Left ventricle myocardium inferior (tissue), 1 donor: Measurements from ENCODE around the gene KLHDC2. TPM values are rescaled to one million over a fixed set of nuclear protein-coding genes. Genes with fewer than 3 reads are reported as not detected.
"Not testable (repeated sequence)": the region's sequence is repeated elsewhere in the genome, so short reads cannot be mapped to it uniquely, and the experiment has no call there.

ENCODE experiments used
- DNase-seq: peaks from one replicate; pipeline ENCODE4 v3.0.0-alpha.2; 2020
- H3K27ac ChIP-seq: fragments of 200-600 bp; replicated peaks from 2 replicates; pipeline ENCODE4 v1.8.0; 2021
- H3K27me3 ChIP-seq: fragments of 200-600 bp; 2 replicates; pipeline ENCODE4 v1.8.0; 2021; ENCODE audit warnings: low read depth
- H3K36me3 ChIP-seq: fragments of 200-600 bp; 2 replicates; pipeline ENCODE4 v1.8.0; 2021
- H3K4me1 ChIP-seq: fragments of 200-600 bp; 2 replicates; pipeline ENCODE4 v1.8.0; 2021
- H3K4me3 ChIP-seq: fragments of 200-600 bp; 2 replicates; pipeline ENCODE4 v1.8.0; 2021; ENCODE audit warnings: mild to moderate bottlenecking, moderate library complexity
- H3K9me3 ChIP-seq: fragments of 200-600 bp; replicated peaks from 2 replicates; pipeline ENCODE4 v1.8.0; 2021
- intact Hi-C: fragments of 100-400 bp; cut with micrococcal nuclease; formaldehyde crosslinking; loops from one replicate; pipeline ENCODE4 v1.11.0; 2022
- total RNA-seq: library from RNA; stranded (reverse); fragmentation: NEBNext Ultra II Directional; extraction: Animal tissue kit (Norgen Biotek cat#: 25700); gene quantifications from one replicate; pipeline ENCODE4 v1.2.1, GENCODE V29; 2021
- TF ChIP-seq, protein P1 (sequence below): fragments of 200-600 bp; IDR thresholded peaks from 2 replicates; pipeline ENCODE4 v1.8.0; 2021; ENCODE audit warnings: antibody characterized with exemption, mild to moderate bottlenecking, borderline replicate concordance
- donor health status: DM: no; HTN: yes; CAD: no; lungs with severe emphysema.

KLHDC2 gene
- total RNA-seq, 1 donor from 2014 or later, result 85.3 TPM

DNA sequence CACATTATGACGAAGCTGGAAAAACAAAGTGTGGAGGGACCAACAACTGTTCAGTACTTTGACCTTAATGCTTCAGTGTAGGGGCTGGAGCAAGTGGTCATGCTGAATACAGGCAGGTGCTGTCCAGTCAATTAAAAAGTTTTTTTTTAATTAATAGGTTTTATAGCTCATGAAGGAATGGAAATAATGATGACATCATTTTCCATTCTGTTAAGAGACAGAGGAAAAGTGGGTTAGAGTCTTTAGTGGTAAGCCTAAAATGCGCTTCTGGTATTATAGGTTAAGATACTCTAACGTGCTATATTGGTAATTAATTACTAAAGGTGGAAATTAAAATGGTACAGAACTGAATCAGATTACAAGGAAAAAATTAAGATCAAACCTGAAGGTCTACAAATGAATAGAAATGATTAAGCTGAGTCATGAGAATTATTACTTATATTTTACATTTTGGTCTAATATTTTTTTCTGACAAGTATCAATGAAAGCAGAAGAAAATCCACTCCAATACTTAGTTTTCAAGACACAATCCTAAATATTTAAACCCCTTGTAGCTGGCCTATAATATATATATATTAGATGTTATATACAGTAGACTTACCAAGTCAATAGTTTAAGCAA, 15.6 kb downstream of the KLHDC2 start:
- no peak for DNase-seq
- Histone ChIP-seq H3K9me3 (no peaks in the 10 kb centered on the region), H3K27ac (no peak overlapping the region), H3K27me3 (no peaks in the 10 kb centered on the region), H3K4me3 (no peak overlapping the region), H3K36me3 (peaks cover 99% of the 10 kb centered on the region), H3K4me1 (no peaks in the 10 kb centered on the region)
- TF ChIP-seq, protein P1, sequence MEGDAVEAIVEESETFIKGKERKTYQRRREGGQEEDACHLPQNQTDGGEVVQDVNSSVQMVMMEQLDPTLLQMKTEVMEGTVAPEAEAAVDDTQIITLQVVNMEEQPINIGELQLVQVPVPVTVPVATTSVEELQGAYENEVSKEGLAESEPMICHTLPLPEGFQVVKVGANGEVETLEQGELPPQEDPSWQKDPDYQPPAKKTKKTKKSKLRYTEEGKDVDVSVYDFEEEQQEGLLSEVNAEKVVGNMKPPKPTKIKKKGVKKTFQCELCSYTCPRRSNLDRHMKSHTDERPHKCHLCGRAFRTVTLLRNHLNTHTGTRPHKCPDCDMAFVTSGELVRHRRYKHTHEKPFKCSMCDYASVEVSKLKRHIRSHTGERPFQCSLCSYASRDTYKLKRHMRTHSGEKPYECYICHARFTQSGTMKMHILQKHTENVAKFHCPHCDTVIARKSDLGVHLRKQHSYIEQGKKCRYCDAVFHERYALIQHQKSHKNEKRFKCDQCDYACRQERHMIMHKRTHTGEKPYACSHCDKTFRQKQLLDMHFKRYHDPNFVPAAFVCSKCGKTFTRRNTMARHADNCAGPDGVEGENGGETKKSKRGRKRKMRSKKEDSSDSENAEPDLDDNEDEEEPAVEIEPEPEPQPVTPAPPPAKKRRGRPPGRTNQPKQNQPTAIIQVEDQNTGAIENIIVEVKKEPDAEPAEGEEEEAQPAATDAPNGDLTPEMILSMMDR, result no peak
- intact Hi-C loops, result loop anchor here (10.0 kb wide), 1 partner anchor 51 kb away; no protein-coding TSS in a partner anchor

DNA sequence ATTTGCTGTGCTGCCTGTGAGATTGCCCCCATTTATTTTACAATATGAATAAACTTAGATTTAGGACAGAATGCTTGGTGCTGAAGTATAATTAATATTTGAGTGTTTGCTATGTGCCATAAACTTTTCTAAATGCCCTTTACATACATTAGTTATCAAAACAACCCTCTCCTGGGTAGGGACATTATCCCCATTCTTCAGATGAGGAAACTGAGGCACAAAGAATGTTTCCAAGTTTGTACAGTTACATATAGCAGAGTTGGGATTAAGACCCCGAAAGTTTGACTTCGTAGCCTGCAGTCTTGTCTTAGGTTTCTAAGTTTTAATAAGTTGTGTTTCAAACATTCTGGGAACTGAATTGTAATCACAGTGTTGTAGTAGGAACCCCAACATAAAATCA, 18.4 kb downstream of the KLHDC2 start:
- no peak for DNase-seq
- intact Hi-C loops, result loop anchor here (10.0 kb wide), 1 partner anchor 48 kb away; no protein-coding TSS in a partner anchor
- Histone ChIP-seq H3K27ac (no peak overlapping the region), H3K36me3 (peaks cover 94% of the 10 kb centered on the region), H3K27me3 (no peaks in the 10 kb centered on the region), H3K4me3 (no peak overlapping the region), H3K4me1 (no peaks in the 10 kb centered on the region), H3K9me3 (no peaks in the 10 kb centered on the region)
- TF ChIP-seq, protein P1, result no peak

DNA sequence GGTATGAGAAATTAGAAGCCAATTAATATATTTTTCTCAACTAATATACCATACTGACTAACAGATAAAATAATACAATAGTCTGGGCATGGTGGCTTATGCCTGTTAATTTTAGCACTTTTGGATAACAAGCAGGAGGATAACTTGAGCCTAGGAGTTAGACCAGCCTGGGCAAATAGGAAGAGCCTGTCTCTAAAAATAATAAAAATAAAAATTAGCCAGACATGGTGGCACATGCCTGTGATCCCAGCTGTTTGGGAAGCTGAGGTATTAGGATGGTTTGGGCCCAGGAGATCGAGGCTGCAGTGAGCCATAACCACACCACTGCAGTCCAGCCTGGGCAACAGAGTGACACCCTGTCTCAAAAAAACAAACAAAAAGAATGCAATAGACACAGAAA, 24.7 kb downstream of the KLHDC2 start:
- intact Hi-C loops, result no loop called here
- DNase-seq, result no peak
- Histone ChIP-seq H3K27ac (peak overlapping the region; percentile 23), H3K27me3 (no peaks in the 10 kb centered on the region), H3K9me3 (no peaks in the 10 kb centered on the region), H3K4me1 (peaks cover 11% of the 10 kb centered on the region), H3K4me3 (no peak overlapping the region), H3K36me3 (peaks cover 85% of the 10 kb centered on the region)
- TF ChIP-seq, protein P1, result no peak

DNA sequence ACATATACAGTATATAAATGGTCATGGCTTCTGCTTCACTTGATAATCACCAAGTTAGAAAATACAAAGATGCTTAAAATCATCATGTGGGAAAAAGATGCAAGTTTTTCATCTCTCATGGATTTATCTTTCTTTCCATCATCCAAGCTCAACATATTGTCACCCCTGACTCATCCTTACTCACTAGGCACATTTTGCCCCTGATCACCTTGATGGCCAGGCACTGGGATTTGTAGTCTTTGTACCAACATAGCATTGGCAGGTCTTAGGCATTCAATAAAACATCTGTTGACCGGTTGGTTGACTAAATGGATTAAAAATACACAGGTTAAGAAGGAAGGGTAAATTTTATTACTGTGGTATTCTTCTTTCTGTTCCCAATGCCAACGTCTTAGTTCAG, 28.1 kb downstream of the KLHDC2 start:
- no peaks in the 10 kb centered on the region for H3K9me3 ChIP-seq
- no peak for DNase-seq
- peaks cover 11% of the 10 kb centered on the region for H3K4me1 ChIP-seq
- no peak overlapping the region for H3K4me3 ChIP-seq
- peaks cover 86% of the 10 kb centered on the region for H3K36me3 ChIP-seq
- no peak overlapping the region for H3K27ac ChIP-seq
- intact Hi-C loops, result no loop called here
- no peaks in the 10 kb centered on the region for H3K27me3 ChIP-seq
- TF ChIP-seq, protein P1, result no peak

DNA sequence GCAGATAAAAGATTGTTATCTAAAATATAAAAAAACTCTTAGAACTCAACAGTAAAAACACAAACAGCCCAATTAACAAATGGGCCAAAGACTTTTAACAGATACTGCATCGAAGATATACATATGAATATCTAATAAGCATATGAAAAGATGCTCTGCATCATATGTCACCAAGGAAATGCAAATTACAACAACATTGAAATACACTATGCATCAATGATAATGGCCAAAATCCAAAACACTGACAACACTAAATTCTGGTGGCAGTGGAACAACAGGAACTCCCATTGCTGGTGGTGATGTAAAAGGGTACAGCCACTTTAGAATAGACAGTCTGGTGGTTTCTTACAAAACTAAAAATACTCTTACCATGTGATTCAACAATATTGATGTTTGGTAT, 40.8 kb downstream of the KLHDC2 start:
- intact Hi-C loops, result no loop called here
- TF ChIP-seq, protein P1, result no peak
- Histone ChIP-seq H3K4me3 (no peak overlapping the region), H3K27ac (no peak overlapping the region), H3K36me3 (peaks cover 91% of the 10 kb centered on the region), H3K27me3 (no peaks in the 10 kb centered on the region), H3K4me1 (no peaks in the 10 kb centered on the region), H3K9me3 (peaks cover 11% of the 10 kb centered on the region)
- DNase-seq, result no peak

DNA sequence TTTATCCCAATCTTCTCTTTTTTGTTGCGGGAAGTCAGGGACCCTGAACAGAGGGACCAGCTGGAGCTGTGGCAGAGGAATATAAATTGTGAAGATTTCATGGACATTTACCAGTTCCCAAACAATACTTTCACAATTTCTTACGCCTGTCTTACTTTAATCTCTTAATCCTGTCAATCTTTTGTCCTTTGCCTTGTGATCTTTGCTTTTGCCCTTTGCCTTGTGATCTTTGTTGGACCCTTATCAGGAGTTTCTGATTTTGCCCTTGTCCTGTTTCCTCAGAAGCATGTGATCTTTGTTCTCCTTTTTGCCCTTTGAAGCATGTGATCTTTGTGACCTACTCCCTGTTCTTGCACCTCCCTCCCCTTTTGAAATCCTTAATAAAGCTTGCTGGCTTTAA, 48.2 kb downstream of the KLHDC2 start:
- H3K4me3 ChIP-seq, H3K27ac ChIP-seq, intact Hi-C loops, DNase-seq, H3K4me1 ChIP-seq, H3K27me3 ChIP-seq: not testable (repeated sequence)
- Histone ChIP-seq H3K36me3 (peaks cover 95% of the 10 kb centered on the region), H3K9me3 (peaks cover 23% of the 10 kb centered on the region)
